ENCODE results near the gene ADAMTS17. TPM values are rescaled to one million over a fixed set of nuclear protein-coding genes. Genes with fewer than 3 reads are reported as not detected.

The ADAMTS17 gene
- total and polyA plus RNA-seq, 3 donors from 2014 or later = 6.8 to 17.8 (median 12.4) TPM

GRCh38 chr15:99955181-99955525, 386.6 kb downstream of the ADAMTS17 start:
- Histone ChIP-seq H3K27ac (no peak overlapping the region), H3K27me3 (no peaks in the 10 kb centered on the region), H3K36me3 (ENCODE audit: low read depth, missing control alignments) (no peaks in the 10 kb centered on the region), H3K4me3 (no peak overlapping the region), H3K4me1 (no peaks in the 10 kb centered on the region), H3K9me3 (no peaks in the 10 kb centered on the region)
- WGBS, 2 donors = 95 to 100% methylated on average over 1 of the region's 1 CpG
- TF ChIP-seq CTCF (IDR thresholded peaks at IDR 0.05) = no peak
- no peak for TF ChIP-seq POLR2A (IDR thresholded peaks at IDR 0.05)
- DNase-seq = peak; percentile 12
- intact Hi-C loops (cut with DNase I; ENCODE audit: low total_unique reads) = loop anchor here (10.0 kb wide), 1 partner anchor 380 kb away; no protein-coding TSS in a partner anchor

GRCh38 chr15:99954361-99955180, 387.2 kb downstream of the ADAMTS17 start:
- TF ChIP-seq CTCF (IDR thresholded peaks at IDR 0.05) (no peak), POLR2A (IDR thresholded peaks at IDR 0.05) (no peak)
- no peaks in the 10 kb centered on the region for H3K36me3 ChIP-seq (ENCODE audit: low read depth, missing control alignments)
- H3K4me3 ChIP-seq = no peak overlapping the region
- intact Hi-C loops (cut with DNase I; ENCODE audit: low total_unique reads) = loop anchor here (10.0 kb wide), 1 partner anchor 380 kb away; no protein-coding TSS in a partner anchor
- WGBS, 2 donors = 49 to 57% methylated on average over 11 of the region's 11 CpGs
- H3K9me3 ChIP-seq = no peaks in the 10 kb centered on the region
- H3K4me1 ChIP-seq = no peaks in the 10 kb centered on the region
- H3K27ac ChIP-seq = no peak overlapping the region
- DNase-seq = peak; percentile 81
- no peaks in the 10 kb centered on the region for H3K27me3 ChIP-seq

- Histone ChIP-seq H3K4me1 (no peaks in the 10 kb centered on the region), H3K27me3 (no peaks in the 10 kb centered on the region), H3K4me3 (no peak overlapping the region), H3K36me3 (ENCODE audit: low read depth, missing control alignments) (no peaks in the 10 kb centered on the region), H3K27ac (no peak overlapping the region), H3K9me3 (no peaks in the 10 kb centered on the region)
- no peak for DNase-seq
- TF ChIP-seq POLR2A (IDR thresholded peaks at IDR 0.05) = no peak
- no peak for TF ChIP-seq CTCF (IDR thresholded peaks at IDR 0.05)
- intact Hi-C loops (cut with DNase I; ENCODE audit: low total_unique reads) = loop anchor here (10.0 kb wide), 1 partner anchor 381 kb away; no protein-coding TSS in a partner anchor
- 75 to 83% methylated on average over 7 of the region's 7 CpGs for WGBS, 2 donors
Observed at GRCh38 chr15:99953886-99954285, 387.9 kb downstream of the ADAMTS17 start.

GRCh38 chr15:99951511-99951910, 390.3 kb downstream of the ADAMTS17 start:
- intact Hi-C loops (cut with DNase I; ENCODE audit: low total_unique reads) = loop anchor here (10.0 kb wide), 1 partner anchor 383 kb away; no protein-coding TSS in a partner anchor
- H3K9me3 ChIP-seq = no peaks in the 10 kb centered on the region
- no peaks in the 10 kb centered on the region for H3K36me3 ChIP-seq (ENCODE audit: low read depth, missing control alignments)
- no peak overlapping the region for H3K27ac ChIP-seq
- TF ChIP-seq POLR2A (IDR thresholded peaks at IDR 0.05) (no peak), CTCF (IDR thresholded peaks at IDR 0.05) (no peak)
- no peak overlapping the region for H3K4me3 ChIP-seq
- DNase-seq = no peak
- 70 to 76% methylated on average over 5 of the region's 5 CpGs for WGBS, 2 donors
- no peaks in the 10 kb centered on the region for H3K4me1 ChIP-seq
- H3K27me3 ChIP-seq = no peaks in the 10 kb centered on the region

All from testis (tissue), 3 donors.